ENCODE results near the gene KSR2.

The KSR2 gene

DNA sequence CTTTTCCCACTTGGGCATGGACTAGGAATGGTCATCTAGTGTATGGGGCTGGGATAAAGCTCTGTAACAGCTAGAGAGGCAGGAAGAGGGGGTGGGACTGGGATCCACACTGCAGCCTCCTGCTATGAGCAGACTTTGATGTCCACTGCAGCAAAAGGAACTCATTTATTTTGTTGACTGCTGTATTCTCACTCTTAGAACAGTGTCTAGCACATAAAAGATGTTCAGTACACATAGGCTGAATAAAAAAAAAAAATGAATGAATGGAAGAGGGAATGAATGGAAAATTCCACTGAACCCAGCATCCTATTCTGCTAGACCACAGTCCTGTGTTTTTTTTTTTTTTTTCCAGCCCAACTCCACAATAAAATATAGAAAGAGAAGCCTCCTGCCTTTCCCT, 501.2 kb downstream of the KSR2 start:
- no peak for DNase-seq

DNA sequence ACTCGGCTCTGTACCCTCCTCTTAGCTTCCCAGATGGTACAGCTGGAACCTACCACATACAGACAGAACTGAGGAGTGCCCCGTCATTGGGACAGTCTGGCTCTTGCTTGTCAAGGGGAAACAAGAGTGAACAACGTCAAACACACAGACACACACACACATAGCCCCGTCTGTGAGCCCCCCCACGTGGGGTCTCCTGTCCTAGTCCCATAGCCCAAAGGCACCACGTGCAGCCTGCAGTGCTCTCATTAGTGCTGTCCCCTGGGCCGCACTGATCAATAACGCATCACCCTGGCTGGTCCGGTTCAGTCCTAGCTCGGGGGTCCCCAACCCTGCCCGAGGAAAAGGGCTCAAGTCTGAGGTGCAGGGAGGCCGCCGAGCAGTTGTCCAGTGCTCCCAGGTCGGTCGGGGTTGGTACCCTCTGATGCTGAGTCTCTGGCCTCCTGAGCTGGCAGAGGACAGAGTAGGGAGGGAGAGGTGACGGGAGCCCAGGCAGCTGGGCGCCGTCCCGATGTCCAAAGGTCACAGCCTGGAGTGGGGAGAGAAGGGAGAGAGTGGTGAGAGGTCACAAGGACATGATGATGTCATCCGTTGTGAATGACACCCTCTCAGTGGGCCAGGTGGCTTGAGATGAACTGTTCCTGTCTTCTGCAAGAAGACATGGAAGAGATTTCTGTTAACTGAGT, 502.0 kb downstream of the KSR2 start:
- DNase-seq = no peak

DNA sequence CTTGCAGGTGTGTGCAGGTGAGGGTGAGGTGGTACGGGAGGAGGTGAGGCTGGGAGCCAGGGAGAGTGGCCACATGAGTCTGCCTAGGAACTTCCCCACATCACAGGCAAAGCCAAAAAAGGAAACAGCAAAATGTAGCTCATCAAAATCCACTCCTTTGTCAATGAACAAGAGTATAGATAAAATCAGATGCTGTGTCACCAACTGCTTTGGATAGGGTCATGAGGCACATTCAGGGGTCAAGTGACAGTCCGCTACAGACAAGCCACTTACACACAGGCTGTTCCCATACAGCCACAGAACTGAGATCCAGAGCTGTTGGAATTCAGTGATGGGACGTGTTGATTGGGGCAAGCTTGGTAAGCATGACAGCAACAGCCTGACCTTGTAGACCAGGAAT, 507.1 kb downstream of the KSR2 start:
- no peak for DNase-seq

DNA sequence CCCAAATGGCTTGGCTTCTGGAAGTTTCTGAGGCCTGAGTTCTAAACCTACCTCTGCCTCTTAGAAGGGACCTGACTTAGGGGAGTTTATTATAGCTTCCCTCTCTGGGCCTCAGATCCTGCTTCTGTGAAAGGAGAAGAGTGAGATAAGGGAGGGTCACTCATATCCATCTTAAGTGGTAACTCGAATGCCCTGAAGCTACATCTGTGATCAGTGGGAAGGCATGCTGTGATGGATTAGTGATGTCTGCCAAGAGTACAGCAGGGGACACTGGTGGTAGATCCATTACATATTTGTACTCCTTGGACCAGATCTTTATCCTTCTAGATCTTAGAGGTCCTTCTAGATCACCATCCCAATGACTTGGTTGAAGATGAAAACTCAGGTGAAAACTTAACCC, 509.6 kb downstream of the KSR2 start:
- DNase-seq = no peak

DNA sequence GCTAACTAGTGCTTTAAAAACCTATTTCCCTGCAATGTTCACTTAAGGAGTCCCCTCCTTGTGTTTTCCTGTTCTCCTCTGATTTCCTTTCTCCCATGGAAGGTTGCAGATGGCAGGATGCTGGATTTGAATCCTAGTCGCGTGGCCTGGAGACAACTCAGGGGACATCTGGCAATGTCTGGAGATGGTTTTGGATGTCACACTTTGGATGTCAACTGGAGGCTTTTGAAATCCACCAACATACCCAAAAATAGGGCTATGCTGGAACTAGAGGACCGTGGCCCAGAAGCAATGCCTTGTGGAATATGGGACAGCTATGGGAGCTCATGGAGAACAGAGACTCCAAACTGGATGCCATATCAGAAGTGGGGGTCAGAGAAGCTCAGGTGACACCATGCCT, 511.6 kb downstream of the KSR2 start:
- DNase-seq = no peak

DNA sequence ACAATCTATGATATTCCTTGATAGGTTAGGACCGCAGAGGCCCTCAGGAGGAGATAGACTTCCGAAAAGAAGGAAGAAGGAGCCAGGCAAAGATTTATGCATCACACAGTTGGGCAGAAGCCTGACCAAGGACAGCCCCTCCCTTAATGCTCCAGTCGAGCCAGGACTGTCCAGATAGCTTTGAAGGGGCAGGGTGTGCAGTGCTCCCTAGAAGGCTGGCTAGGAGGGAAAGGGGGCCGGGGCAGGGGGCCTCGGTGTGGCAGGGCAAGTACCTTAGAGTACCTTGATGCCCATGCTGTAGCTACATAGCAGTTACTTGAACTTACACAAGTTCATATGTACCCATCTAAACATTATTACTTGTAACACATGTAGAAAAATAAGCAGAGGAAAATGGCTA, 512.7 kb downstream of the KSR2 start:
- no peak for DNase-seq

- DNase-seq = no peak
These were observed 514.8 kb downstream of the KSR2 start for GRCh38 chr12:117453961-117454360.

- DNase-seq = no peak
These were observed 516.7 kb downstream of the KSR2 start for GRCh38 chr12:117452112-117452511.

DNA sequence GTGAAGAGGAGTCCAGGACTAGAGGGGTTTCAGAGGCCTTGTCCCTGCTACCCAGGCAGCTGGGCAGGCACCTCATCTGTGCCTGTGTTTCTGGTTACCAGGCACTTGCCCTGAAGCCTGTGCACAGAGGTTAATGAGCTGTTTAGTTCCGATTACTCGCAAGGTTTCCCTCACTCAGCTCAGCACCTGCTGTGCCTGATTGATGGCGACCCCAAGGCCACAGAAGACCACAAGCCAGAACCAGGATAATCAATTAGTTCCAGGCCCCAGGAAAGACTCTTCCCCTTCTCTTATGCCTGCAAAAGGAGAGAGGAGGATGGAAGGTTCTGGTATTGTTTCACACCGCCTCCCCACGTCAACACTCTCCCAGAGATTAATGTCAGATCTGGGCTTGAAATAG, 518.6 kb downstream of the KSR2 start:
- DNase-seq = no peak

DNA sequence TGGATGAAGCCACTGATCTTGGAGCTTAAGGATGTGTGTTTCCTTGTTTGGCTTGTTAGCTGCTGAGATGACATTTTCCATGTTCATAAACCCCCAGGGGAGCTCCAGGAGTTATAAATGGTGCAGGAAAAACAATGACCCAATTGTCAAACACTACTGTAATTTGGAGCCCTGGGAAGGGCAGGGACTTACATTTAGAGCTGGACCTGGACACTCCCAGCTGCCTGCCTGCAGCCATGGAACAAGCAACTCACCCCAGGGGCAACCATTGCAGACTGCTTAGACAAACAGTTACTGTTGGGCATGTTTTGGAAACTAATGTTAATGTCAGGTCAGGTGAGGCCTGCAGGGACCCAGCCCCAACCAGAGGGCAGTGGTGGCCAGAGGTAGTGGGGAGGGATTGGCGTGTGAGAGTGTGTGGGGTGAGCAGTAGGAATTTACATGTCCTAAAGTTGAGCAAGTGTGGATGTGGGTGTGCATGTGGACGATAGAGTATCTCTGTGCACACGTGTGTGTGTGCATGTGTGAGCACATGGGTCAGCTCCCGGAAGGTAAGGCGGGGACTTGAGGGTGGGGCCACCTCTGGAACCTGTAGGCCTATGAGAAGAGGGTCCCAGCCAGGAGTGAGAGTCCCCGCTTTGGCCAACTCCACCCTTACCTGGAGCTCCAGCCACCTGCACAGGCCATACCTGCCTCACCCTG, 521.0 kb downstream of the KSR2 start:
- DNase-seq = no peak

- no peak for DNase-seq
These were observed 524.0 kb downstream of the KSR2 start for GRCh38 chr12:117444781-117445180.

GRCh38 chr12:117441751-117442150, 527.0 kb downstream of the KSR2 start:
- peak in 51 of 58 donors; percentile 1 to 90 (median 21) for DNase-seq

DNA sequence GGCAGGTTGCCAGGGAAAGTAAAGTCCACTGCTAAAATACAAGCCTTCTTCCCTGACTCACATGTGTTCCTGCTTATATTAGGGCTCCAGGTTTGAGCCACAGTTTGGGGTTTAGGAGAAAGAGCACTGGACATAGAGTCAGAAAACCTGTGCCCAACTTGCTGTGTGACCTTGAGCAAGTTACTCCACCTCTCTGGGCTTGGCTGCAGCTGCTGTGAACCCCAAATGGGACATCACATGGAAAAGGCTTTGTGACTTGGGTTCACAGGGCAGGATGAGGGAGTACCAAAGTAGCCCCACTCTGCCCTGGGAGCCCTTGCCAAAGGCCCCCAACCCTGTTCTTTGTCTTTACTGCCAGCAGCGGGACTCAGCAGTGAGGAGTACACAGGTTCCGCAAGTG, 528.4 kb downstream of the KSR2 start:
- no peak for DNase-seq

- DNase-seq = peak in 20 of 58 donors; percentile 1 to 33 (median 8)
These were observed 529.2 kb downstream of the KSR2 start for GRCh38 chr12:117439531-117440001.

DNA sequence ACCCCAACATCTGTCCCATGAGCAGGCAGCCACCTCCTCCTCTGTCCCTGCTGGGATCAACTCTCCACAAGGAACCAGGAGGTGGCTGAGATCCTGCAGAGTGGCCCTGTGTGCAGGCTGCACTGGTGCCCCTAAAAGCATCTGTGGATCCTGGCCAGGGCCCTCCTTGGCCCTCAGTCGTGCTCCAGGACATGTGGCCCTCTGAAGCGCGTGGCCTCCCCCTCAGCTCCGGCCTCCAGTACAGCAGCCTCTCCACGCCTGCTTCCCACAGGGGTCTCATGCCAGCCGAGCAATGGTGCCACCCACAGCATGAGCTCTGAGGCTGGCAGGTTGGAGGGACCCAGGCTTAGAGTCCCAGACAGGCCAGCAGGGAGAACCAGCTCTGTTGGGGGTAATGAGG, 530.0 kb downstream of the KSR2 start:
- peak in 7 of 58 donors; percentile 7 to 37 (median 13) for DNase-seq

GRCh38 chr12:117437516-117438255, 531.1 kb downstream of the KSR2 start:
- peak in 52 of 58 donors; percentile 6 to 84 (median 54) for DNase-seq

DNA sequence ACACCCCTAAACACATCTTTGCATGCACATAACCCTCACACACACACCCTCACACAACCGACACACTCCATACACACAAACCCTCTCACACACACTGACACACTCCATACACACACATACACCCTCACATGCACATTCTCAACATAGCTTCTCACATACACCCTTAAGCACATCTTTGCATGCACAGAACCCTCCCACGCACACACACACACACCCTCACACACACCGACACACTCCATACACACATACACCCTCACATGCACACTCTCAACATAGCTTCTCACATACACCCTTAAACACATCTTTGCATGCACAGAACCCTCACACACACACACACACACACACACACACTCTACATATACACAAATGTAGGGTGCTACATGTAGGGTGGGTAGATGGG, 534.9 kb downstream of the KSR2 start:
- no peak for DNase-seq

GRCh38 chr12:117430246-117430645, 538.5 kb downstream of the KSR2 start:
- DNase-seq = peak in 2 of 58 donors; percentile 5 to 19

GRCh38 chr12:117427211-117427610, 541.6 kb downstream of the KSR2 start:
- DNase-seq = no peak

GRCh38 chr12:117421987-117422386, 546.8 kb downstream of the KSR2 start:
- no peak for DNase-seq

DNA sequence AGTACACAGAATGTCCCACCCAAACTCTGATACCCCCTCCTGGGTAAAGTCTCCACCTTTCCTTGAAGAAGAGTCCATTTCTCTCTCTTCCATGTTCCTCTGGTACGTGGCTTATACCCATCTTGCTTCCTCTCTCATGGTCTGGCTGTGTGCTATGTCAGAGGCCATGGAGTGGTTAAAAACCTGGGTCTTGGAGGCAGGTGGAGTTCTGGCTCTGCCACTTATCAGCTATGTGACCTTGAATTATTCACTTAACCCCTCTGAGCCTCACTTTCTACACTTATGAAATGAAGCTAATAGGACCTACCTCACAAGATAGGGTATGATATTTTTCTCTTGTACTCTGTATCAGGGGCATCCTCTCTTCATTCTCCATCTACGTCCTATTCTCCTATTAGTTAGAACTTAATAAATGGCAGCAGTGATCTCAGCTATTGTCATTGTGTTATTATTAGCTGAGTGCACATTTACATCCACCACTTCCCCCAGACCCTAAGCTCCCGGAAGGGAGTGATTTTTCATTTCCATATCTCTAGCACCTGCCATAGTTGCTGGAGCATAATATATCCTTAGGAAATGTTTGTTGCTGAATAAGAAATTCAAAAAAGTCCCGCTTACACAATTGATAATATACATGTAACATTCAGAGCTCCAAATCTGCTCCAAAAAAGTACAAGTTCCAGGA, 547.6 kb downstream of the KSR2 start:
- no peak for DNase-seq

- DNase-seq = no peak
These were observed 551.8 kb downstream of the KSR2 start for GRCh38 chr12:117417004-117417403.

All from anterior cingulate cortex (tissue), 58 donors.